ENCODE measurements around the gene VKORC1L1.
"Not testable (repeated sequence)": the region's sequence is repeated elsewhere in the genome, so short reads cannot be mapped to it uniquely, and the experiment has no call there.

VKORC1L1 gene

DNA sequence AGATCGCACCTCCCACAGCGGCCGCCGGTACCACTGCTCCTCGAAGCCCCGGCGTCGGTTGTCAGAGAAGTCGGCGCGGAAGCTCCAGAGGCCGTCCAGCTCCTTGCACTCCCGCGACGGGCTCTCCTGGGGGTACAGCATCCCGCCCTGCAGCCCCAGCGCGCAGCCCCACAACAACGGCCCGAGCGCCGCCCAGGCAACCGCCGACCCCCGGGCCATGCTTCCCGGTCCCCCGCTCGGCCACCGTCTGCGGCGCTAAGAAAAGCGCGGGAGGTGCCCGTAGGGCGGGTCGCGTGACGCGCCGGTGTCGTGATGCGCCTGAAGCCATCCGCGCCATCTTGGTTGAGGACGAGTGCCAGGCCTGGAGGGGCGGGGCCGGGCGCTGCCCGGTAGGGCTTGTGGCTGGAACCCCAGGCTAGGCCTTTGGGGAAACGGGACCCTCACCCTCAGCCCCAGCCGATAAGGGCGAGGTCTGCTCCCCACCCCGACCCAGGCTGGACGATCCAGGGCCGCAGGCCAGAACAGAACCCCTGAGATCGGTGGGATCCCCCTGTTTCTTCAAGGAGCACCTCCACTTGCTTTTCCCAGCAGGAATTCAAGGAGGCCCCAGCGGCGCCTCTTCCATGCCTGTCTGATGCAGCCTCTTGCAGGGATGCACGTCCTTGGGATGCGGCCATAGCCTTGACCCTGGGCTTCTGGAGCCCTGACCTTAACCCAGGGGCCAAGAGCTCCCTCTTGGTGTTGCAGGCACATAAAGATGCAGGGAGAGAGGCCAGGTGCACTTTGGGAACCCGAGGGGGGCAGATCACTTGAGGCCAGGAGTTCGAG is 109.3 kb downstream of the VKORC1L1 start, which contains the start of gene GUSB:
Gene GUSB (minus strand): TSS at position 249 of the 828 bp plus-strand sequence. CDS start 30 bp downstream, at position 219.
- H3K36me3 ChIP-seq (ENCODE audit: control insufficient read depth, insufficient read depth, low read length, severe bottlenecking), result no peaks in the 10 kb centered on the region
- H3K9ac ChIP-seq (ENCODE audit: low read length), result peak within 1 kb of the TSS; percentile 95
- peak; percentile 93 for DNase-seq (ENCODE audit: low read depth)
- peaks cover 16% of the 10 kb centered on the region for H3K4me1 ChIP-seq (ENCODE audit: control insufficient read depth, insufficient read depth, low read length)
- no peaks in the 10 kb centered on the region for H3K9me3 ChIP-seq (ENCODE audit: control insufficient read depth, low read length)
- peak within 1 kb of the TSS; percentile 90 for H3K4me3 ChIP-seq (ENCODE audit: low read length)
- no peaks in the 10 kb centered on the region for H3K27me3 ChIP-seq (replicated peaks; ENCODE audit: control insufficient read depth, insufficient read depth, low read length)

DNA sequence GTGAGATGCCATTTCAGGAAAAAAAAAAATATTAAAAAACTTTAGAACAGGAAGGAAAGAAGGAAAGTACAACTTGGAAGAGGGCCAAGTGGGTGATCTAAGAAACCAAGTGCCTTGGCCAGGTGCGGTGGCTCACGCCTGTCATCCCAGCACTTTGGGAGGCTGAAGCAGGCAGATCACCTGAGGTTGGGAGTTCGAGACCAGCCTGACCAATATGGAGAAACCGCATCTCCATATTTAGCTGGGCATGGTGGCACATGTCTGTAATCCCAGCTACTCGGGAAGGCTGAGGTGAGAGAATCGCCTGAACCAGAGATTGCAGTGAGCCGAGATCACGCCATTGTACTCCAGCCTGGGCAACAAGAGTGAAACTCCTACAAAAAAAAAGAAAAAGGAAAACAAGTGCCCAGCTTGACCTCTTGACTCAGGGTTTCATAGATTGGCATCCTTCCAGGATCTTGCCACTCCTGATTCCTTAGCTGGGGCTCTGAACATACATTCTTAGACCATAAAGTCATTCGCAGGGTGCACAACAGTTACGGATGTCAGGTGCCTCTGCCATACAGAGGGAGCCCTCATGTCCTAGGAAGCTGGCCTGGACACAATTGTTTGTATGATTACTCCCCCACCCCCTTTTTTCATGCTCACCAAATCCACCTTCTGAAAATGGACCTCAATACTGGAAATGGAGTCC is 111.2 kb downstream of the VKORC1L1 start:
- H3K27me3 ChIP-seq (replicated peaks; ENCODE audit: control insufficient read depth, insufficient read depth, low read length), result no peaks in the 10 kb centered on the region
- H3K4me3 ChIP-seq (ENCODE audit: low read length), result no peak overlapping the region
- H3K9me3 ChIP-seq (ENCODE audit: control insufficient read depth, low read length), result no peaks in the 10 kb centered on the region
- H3K36me3 ChIP-seq (ENCODE audit: control insufficient read depth, insufficient read depth, low read length, severe bottlenecking), result no peaks in the 10 kb centered on the region
- DNase-seq (ENCODE audit: low read depth), result no peak
- H3K9ac ChIP-seq (ENCODE audit: low read length), result no peak overlapping the region
- peaks cover 16% of the 10 kb centered on the region for H3K4me1 ChIP-seq (ENCODE audit: control insufficient read depth, insufficient read depth, low read length)

DNA sequence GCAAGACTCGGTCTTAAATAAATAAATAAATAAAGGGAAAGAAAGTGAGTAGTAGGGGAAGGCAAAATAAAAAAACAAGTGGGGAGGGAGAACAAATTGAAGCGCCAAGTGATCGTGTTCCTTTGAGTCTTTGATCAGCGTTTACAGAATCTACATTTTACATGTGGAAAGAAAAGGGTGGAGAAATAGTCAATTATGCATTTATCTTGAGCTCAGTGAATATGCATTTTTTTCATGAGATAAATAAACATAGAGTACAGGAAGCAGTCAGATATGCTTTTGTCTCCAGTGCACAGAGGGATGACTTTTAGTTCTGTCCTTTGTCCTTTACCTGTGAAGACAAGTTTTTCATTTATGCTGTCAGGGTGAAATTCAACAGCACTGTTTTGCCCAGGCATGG is 115.2 kb downstream of the VKORC1L1 start:
- Histone ChIP-seq H3K36me3 (ENCODE audit: control insufficient read depth, insufficient read depth, low read length, severe bottlenecking) (no peaks in the 10 kb centered on the region), H3K4me1 (ENCODE audit: control insufficient read depth, insufficient read depth, low read length) (no peaks in the 10 kb centered on the region), H3K9ac (ENCODE audit: low read length) (no peak overlapping the region), H3K4me3 (ENCODE audit: low read length) (no peak overlapping the region), H3K9me3 (ENCODE audit: control insufficient read depth, low read length) (no peaks in the 10 kb centered on the region), H3K27me3 (replicated peaks; ENCODE audit: control insufficient read depth, insufficient read depth, low read length) (no peaks in the 10 kb centered on the region)
- no peak for DNase-seq (ENCODE audit: low read depth)

GRCh38 chr7:65988503-65988902 is 115.6 kb downstream of the VKORC1L1 start:
- not testable (repeated sequence) for H3K36me3 ChIP-seq (ENCODE audit: control insufficient read depth, insufficient read depth, low read length, severe bottlenecking); H3K27me3 ChIP-seq (replicated peaks; ENCODE audit: control insufficient read depth, insufficient read depth, low read length); DNase-seq (ENCODE audit: low read depth); H3K4me3 ChIP-seq (ENCODE audit: low read length); H3K9me3 ChIP-seq (ENCODE audit: control insufficient read depth, low read length); H3K9ac ChIP-seq (ENCODE audit: low read length); H3K4me1 ChIP-seq (ENCODE audit: control insufficient read depth, insufficient read depth, low read length)

- H3K4me1 ChIP-seq (ENCODE audit: control insufficient read depth, insufficient read depth, low read length), result no peaks in the 10 kb centered on the region
- no peak for DNase-seq (ENCODE audit: low read depth)
- no peaks in the 10 kb centered on the region for H3K27me3 ChIP-seq (replicated peaks; ENCODE audit: control insufficient read depth, insufficient read depth, low read length)
- H3K9me3 ChIP-seq (ENCODE audit: control insufficient read depth, low read length), result no peaks in the 10 kb centered on the region
- H3K9ac ChIP-seq (ENCODE audit: low read length), result no peak overlapping the region
- no peak overlapping the region for H3K4me3 ChIP-seq (ENCODE audit: low read length)
- H3K36me3 ChIP-seq (ENCODE audit: control insufficient read depth, insufficient read depth, low read length, severe bottlenecking), result no peaks in the 10 kb centered on the region
Measured at GRCh38 chr7:65989694-65990080, 116.8 kb downstream of the VKORC1L1 start.

GRCh38 chr7:65991829-65992228 is 119.0 kb downstream of the VKORC1L1 start:
- H3K4me1 ChIP-seq (ENCODE audit: control insufficient read depth, insufficient read depth, low read length); H3K9me3 ChIP-seq (ENCODE audit: control insufficient read depth, low read length); H3K4me3 ChIP-seq (ENCODE audit: low read length); H3K36me3 ChIP-seq (ENCODE audit: control insufficient read depth, insufficient read depth, low read length, severe bottlenecking); H3K9ac ChIP-seq (ENCODE audit: low read length); H3K27me3 ChIP-seq (replicated peaks; ENCODE audit: control insufficient read depth, insufficient read depth, low read length); DNase-seq (ENCODE audit: low read depth): not testable (repeated sequence)

GRCh38 chr7:65992526-65992925 is 119.7 kb downstream of the VKORC1L1 start:
- Histone ChIP-seq H3K9ac (ENCODE audit: low read length) (no peak overlapping the region), H3K4me3 (ENCODE audit: low read length) (no peak overlapping the region), H3K36me3 (ENCODE audit: control insufficient read depth, insufficient read depth, low read length, severe bottlenecking) (no peaks in the 10 kb centered on the region), H3K27me3 (replicated peaks; ENCODE audit: control insufficient read depth, insufficient read depth, low read length) (no peaks in the 10 kb centered on the region), H3K9me3 (ENCODE audit: control insufficient read depth, low read length) (no peaks in the 10 kb centered on the region), H3K4me1 (ENCODE audit: control insufficient read depth, insufficient read depth, low read length) (no peaks in the 10 kb centered on the region)
- no peak for DNase-seq (ENCODE audit: low read depth)

DNA sequence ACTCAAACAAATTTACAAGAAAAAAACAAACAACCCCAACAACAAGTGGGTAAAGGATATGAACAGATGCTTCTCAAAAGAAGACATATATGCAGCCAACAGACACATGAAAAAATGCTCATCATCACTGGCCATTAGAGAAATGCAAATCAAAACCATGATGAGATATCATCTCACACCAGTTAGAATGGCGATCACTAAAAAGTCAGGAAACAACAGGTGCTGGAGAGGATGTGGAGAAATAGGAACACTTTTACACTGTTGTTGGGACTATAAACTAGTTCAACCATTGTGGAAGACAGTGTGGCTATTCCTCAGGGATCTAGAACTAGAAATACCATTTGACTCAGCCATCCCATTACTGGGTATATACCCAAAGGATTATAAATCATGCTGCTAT is 122.1 kb downstream of the VKORC1L1 start:
- not testable (repeated sequence) for H3K4me1 ChIP-seq (ENCODE audit: control insufficient read depth, insufficient read depth, low read length); H3K4me3 ChIP-seq (ENCODE audit: low read length); H3K9ac ChIP-seq (ENCODE audit: low read length); H3K27me3 ChIP-seq (replicated peaks; ENCODE audit: control insufficient read depth, insufficient read depth, low read length); DNase-seq (ENCODE audit: low read depth); H3K9me3 ChIP-seq (ENCODE audit: control insufficient read depth, low read length); H3K36me3 ChIP-seq (ENCODE audit: control insufficient read depth, insufficient read depth, low read length, severe bottlenecking)

DNA sequence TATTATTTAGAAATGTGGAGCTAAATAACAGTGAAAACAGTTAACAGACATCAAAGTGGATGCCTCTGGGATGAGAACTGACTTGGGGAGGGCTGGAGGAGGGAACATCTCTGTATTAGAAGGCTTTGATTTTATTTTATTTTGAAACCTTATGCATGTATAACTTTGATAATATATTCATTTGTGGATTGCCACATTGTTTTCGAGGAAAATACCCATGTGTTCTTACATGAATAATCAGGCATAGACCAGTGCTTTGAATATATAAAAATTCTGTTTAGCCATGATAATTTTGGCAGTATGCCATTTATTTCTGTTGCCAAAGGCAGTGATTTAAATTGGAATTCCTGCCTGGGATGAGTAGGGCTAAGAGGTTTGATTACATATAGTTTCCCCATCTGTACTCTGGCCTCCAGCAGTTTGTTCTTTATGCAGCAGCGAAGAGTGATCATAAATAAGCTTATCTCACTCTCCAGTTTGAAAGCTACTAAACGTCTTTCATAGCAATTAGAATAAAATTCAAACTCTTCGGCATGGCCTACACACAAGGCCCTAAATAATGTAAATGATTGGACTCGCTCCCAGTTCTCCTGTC is 128.0 kb downstream of the VKORC1L1 start:
- H3K36me3 ChIP-seq (ENCODE audit: control insufficient read depth, insufficient read depth, low read length, severe bottlenecking); H3K9me3 ChIP-seq (ENCODE audit: control insufficient read depth, low read length); DNase-seq (ENCODE audit: low read depth); H3K27me3 ChIP-seq (replicated peaks; ENCODE audit: control insufficient read depth, insufficient read depth, low read length); H3K4me1 ChIP-seq (ENCODE audit: control insufficient read depth, insufficient read depth, low read length); H3K4me3 ChIP-seq (ENCODE audit: low read length); H3K9ac ChIP-seq (ENCODE audit: low read length): not testable (repeated sequence)

DNA sequence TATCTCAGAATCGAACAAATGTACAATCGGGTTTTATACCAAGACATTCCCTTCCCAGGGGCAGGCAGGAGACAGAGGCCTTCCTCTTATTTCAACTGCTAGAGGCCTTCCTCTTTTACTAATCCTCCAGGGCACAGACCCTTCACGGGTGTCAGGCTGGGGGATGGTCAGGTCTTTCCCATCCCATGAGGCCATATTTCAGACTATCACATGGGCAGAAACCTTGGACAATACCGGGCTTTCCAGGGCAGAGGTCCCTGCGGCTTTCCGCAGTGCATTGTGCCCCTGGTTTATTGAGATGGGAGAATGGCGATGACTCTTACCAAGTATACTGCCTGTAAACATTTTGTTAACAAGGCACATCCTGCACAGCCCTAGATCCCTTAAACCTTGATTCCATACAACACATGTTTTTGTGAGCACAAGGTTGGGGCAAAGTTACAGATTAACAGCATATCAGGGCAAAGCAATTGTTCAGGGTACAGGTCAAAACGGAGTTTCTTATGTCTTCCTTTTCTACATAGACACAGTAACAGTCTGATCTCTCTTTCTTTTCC is 132.3 kb downstream of the VKORC1L1 start:
- H3K9ac ChIP-seq (ENCODE audit: low read length); H3K36me3 ChIP-seq (ENCODE audit: control insufficient read depth, insufficient read depth, low read length, severe bottlenecking); H3K27me3 ChIP-seq (replicated peaks; ENCODE audit: control insufficient read depth, insufficient read depth, low read length); H3K4me3 ChIP-seq (ENCODE audit: low read length); H3K4me1 ChIP-seq (ENCODE audit: control insufficient read depth, insufficient read depth, low read length); DNase-seq (ENCODE audit: low read depth); H3K9me3 ChIP-seq (ENCODE audit: control insufficient read depth, low read length): not testable (repeated sequence)

DNA sequence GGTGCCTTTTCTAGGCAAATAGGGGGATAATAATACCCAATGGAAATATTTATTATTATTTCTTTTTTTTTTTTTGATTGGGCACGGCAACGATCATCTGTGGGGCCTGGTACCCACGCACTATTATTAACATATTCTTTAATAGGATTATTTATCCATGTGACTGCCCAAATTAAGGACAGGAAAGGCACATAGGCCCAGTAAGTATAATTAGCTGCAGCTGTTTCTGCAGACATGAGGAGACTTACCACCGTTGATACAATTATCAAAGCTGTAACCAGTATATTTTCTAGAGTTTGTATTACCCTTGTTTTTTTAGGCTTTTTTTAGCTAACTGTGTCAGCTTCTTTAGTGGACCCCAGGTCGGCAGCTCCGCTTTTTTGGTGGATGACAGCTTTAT is 134.4 kb downstream of the VKORC1L1 start:
- Histone ChIP-seq H3K9ac (ENCODE audit: low read length) (no peak overlapping the region), H3K27me3 (replicated peaks; ENCODE audit: control insufficient read depth, insufficient read depth, low read length) (no peaks in the 10 kb centered on the region), H3K4me1 (ENCODE audit: control insufficient read depth, insufficient read depth, low read length) (no peaks in the 10 kb centered on the region), H3K36me3 (ENCODE audit: control insufficient read depth, insufficient read depth, low read length, severe bottlenecking) (no peaks in the 10 kb centered on the region), H3K9me3 (ENCODE audit: control insufficient read depth, low read length) (no peaks in the 10 kb centered on the region), H3K4me3 (ENCODE audit: low read length) (no peak overlapping the region)
- no peak for DNase-seq (ENCODE audit: low read depth)

Measured in adipocyte (in vitro differentiated cells).